K562 (cell line): ENCODE results near the gene HMGN5. TPM values are rescaled to one million over a fixed set of nuclear protein-coding genes. Genes with fewer than 3 reads are reported as not detected.

Experiments
- ATAC-seq: fragments of 200-7000 bp; cut with Tn5 transposase; 3 replicates; pipeline ENCODE4 v1.9.1; 2020; ENCODE audit warnings: moderate library complexity
- BruUV-seq: library from RNA; stranded (reverse); fragments of 400-500 nt; replicated peaks from 2 replicates; lab custom pipeline; 2021; lab: Mats Ljungman, UMichigan
- CTCF ChIA-PET: fragments of 300-600 bp; formaldehyde crosslinking; extraction: SDS; loops from one replicate; lab custom pipeline; 2021; ENCODE audit warnings: low intra/inter-chr PET ratio; lab: Yijun Ruan, JAX
- POLR2A ChIA-PET: fragments of 300-600, 350-650 bp; sonication (Branson Sonifier 250); formaldehyde crosslinking; extraction: SDS; loops from one replicate; lab custom pipeline; 2021; ENCODE audit warnings: antibody characterized with exemption, inconsistent platforms; lab: Yijun Ruan, JAX
- DNase-seq, 4 experiments: peaks; one replicate each; pipeline versions ENCODE4 v3.0.0 to v3.0.0-alpha.2; 2011 to 2018; ENCODE audit warnings: low spot score in 3 of 4, mixed read lengths in 3 of 4; ENCODE audit errors: extremely low read depth in 1 of 4
- FAIRE-seq: peaks from 2 replicates; lab custom pipeline; 2011; peaks lifted over from hg19 to GRCh38; lab: Jason Lieb, UNC
- H2AFZ ChIP-seq: 2 replicates; pipeline ENCODE4 v1.6.0; 2011; ENCODE audit warnings: low read depth, low read length, control low read depth, inconsistent platforms
- H3K27ac ChIP-seq: fragments of 200-600 bp; 3 replicates; pipeline ENCODE4 v1.8.0; 2011; ENCODE audit warnings: low read depth, mild to moderate bottlenecking, control low read depth, inconsistent platforms, low read length, moderate library complexity, mixed read lengths; ENCODE audit errors: extremely low read depth
- H3K27me3 ChIP-seq, 2 experiments: fragments of 300-600 bp in 1 of 2; 2 replicates in 1 of 2; 3 replicates in 1 of 2; pipeline versions ENCODE4 v1.6.0 to v1.8.0; 2011; ENCODE audit warnings: inconsistent platforms in 2 of 2, low read length in 2 of 2, mild to moderate bottlenecking in 1 of 2, mixed read lengths in 1 of 2, moderate library complexity in 1 of 2; ENCODE audit not compliant: control insufficient read depth in 2 of 2, insufficient read depth in 2 of 2
- H3K36me3 ChIP-seq: fragments of 300-600 bp; 3 replicates; pipeline ENCODE4 v1.8.0; 2011; ENCODE audit warnings: mild to moderate bottlenecking, low read length, inconsistent platforms; ENCODE audit not compliant: control insufficient read depth, insufficient read depth
- H3K4me1 ChIP-seq, 2 experiments: fragments of 200-600 bp in 1 of 2; replicated peaks in 1 of 2; 2 replicates in 1 of 2; 3 replicates in 1 of 2; pipeline versions ENCODE4 v1.5.1 to v1.8.0; 2011; ENCODE audit warnings: inconsistent platforms in 2 of 2, low read length in 2 of 2, mild to moderate bottlenecking in 1 of 2, mixed read lengths in 1 of 2, moderate library complexity in 1 of 2; ENCODE audit not compliant: control insufficient read depth in 2 of 2, insufficient read depth in 2 of 2
- H3K4me2 ChIP-seq: 2 replicates; pipeline ENCODE4 v1.6.1; 2011; ENCODE audit warnings: low read length, control low read depth, inconsistent platforms, mixed read lengths; ENCODE audit not compliant: insufficient read depth
- H3K4me3 ChIP-seq: fragments of 200-600 bp; sonication (generic), shearing (Covaris generic); 2 replicates; pipeline ENCODE4 v1.5.1; 2016; ENCODE audit warnings: control low read depth, inconsistent platforms
- H3K79me2 ChIP-seq: fragments of 200-600 bp; 3 replicates; pipeline ENCODE4 v1.8.0; 2011; ENCODE audit warnings: low read length, inconsistent platforms; ENCODE audit not compliant: control insufficient read depth, insufficient read depth
- H3K9ac ChIP-seq, 2 experiments: 2 replicates each; pipeline versions ENCODE4 v1.6.0 to v1.6.1; 2011; ENCODE audit warnings: low read depth in 2 of 2, low read length in 2 of 2, control low read depth in 1 of 2, inconsistent platforms in 1 of 2, mild to moderate bottlenecking in 1 of 2, mixed read lengths in 1 of 2; ENCODE audit not compliant: insufficient read depth in 1 of 2
- H3K9me1 ChIP-seq: one replicate; pipeline ENCODE4 v1.6.0; 2011; ENCODE audit warnings: inconsistent platforms, mild to moderate bottlenecking, low read length, moderate library complexity; ENCODE audit not compliant: control insufficient read depth, insufficient read depth
- H3K9me3 ChIP-seq: replicated peaks from 2 replicates; pipeline ENCODE4 v1.5.1; 2011; ENCODE audit warnings: low read depth, low read length, inconsistent platforms; ENCODE audit not compliant: control insufficient read depth, insufficient read depth
- H4K20me1 ChIP-seq: replicated peaks from 2 replicates; pipeline ENCODE4 v1.6.1; 2011; ENCODE audit warnings: low read length, inconsistent platforms, mixed read lengths; ENCODE audit not compliant: control insufficient read depth, insufficient read depth
- ARID3B ChIP-seq: fragments of 250-450 bp; sonication (Bioruptor Pico); IDR thresholded peaks from 2 replicates; pipeline ENCODE4 v1.4.0; 2020; ENCODE audit warnings: borderline replicate concordance
- OTX1 ChIP-seq: fragments of 450-650 bp; formaldehyde crosslinking; IDR thresholded peaks from 2 replicates; pipeline ENCODE4 v1.4.0; 2022; ENCODE audit warnings: mild to moderate bottlenecking
- PHF8 ChIP-seq: fragments of 200-600 bp; sonication (generic); IDR thresholded peaks from 2 replicates; pipeline ENCODE4 v1.6.1; 2012; ENCODE audit warnings: mixed run types, mild to moderate bottlenecking, inconsistent platforms, low read length, moderate library complexity, borderline replicate concordance
- POLR2G ChIP-seq: fragments of 200-400 bp; formaldehyde crosslinking; IDR thresholded peaks from 2 replicates; pipeline ENCODE4 v1.6.1; 2017; ENCODE audit warnings: low read depth, mild to moderate bottlenecking, antibody characterized with exemption, low read length, moderate library complexity
- SMAD1 ChIP-seq: fragments of 150-350 bp; IDR thresholded peaks from 2 replicates; pipeline ENCODE4 v1.6.1; 2014; ENCODE audit warnings: low read length, low read depth; ENCODE audit not compliant: partially characterized antibody
- ZBTB9 ChIP-seq: fragments of 450-650 bp; formaldehyde crosslinking; IDR thresholded peaks from 2 replicates; pipeline ENCODE4 v1.4.0; 2020; ENCODE audit warnings: mild to moderate bottlenecking, moderate library complexity
- ZFP91 ChIP-seq: sonication (generic); formaldehyde crosslinking; IDR thresholded peaks from 2 replicates; pipeline ENCODE4 v1.8.0; 2022; ENCODE audit warnings: mild to moderate bottlenecking, missing genetic modification reagents
- ZNF717 ChIP-seq: fragments of 250-450 bp; sonication (Bioruptor Pico); IDR thresholded peaks from 2 replicates; pipeline ENCODE4 v1.5.0; 2021
- WGBS: fragments of 100-300 bp; shearing (Covaris generic); methylation state at CpG from one replicate; pipeline ENCODE4 v1.1.6; 2016; ENCODE audit warnings: low coverage, mixed read lengths; ENCODE audit not compliant: insufficient coverage; ENCODE audit errors: missing lambda C conversion rate; 5-methylcytosine and 5-hydroxymethylcytosine counted together
- in situ Hi-C: fragments of 300-500 bp; cut with MboI; formaldehyde crosslinking; loops from 4 replicates; pipeline ENCODE4 v1.15.0; 2018; ENCODE audit warnings: inconsistent platforms, mixed read lengths
- intact Hi-C: fragments of 100-400 bp; cut with micrococcal nuclease; formaldehyde crosslinking; loops from 2 replicates; pipeline ENCODE4 v1.14.2; 2022
- polyA plus RNA-seq, 8 experiments: library from polyadenylated mRNA; depleted of rRNA in 4 of 8; stranded (reverse) in 5 of 8; unstranded in 3 of 8; fragments of >200 nt; fragmentation: Nextera tagmentation in 2 of 8; fragmentation: Illumina TruSeq in 1 of 8; extraction: Ambion mirVana in 2 of 8; extraction: Trizol in 1 of 8; gene quantifications; 2 replicates each; pipeline versions ENCODE4 v1.2.1 to v1.2.3, GENCODE V29; 2011 to 2014; ENCODE audit warnings: inconsistent platforms in 1 of 8, missing spikeins in 1 of 8
- total RNA-seq, 7 experiments: library from RNA; depleted of rRNA in 6 of 7; stranded (reverse); fragments of >200 nt in 6 of 7; fragmentation: Illumina TruSeq in 2 of 7; extraction: Trizol in 2 of 7; gene quantifications; 2 replicates each; pipeline versions ENCODE4 v1.2.1 to v1.2.3, GENCODE V29; 2011 to 2021; ENCODE audit warnings: low replicate concordance in 1 of 7
- TF ChIP-seq, protein P1 (sequence below): fragments of 450-650 bp; conservative IDR thresholded peaks from 2 replicates; pipeline ENCODE4 v1.6.1; 2016; ENCODE audit warnings: missing genetic modification characterization, low read depth, mild to moderate bottlenecking, missing compliant biosample characterization, moderate library complexity

Gene HMGN5
- total and polyA plus RNA-seq, 9 of the 15 experiments (the other 6 are each of a cell fraction or from before 2014, with no cell fraction given), result 2.5 to 56.1 (median 7.0) TPM

DNA sequence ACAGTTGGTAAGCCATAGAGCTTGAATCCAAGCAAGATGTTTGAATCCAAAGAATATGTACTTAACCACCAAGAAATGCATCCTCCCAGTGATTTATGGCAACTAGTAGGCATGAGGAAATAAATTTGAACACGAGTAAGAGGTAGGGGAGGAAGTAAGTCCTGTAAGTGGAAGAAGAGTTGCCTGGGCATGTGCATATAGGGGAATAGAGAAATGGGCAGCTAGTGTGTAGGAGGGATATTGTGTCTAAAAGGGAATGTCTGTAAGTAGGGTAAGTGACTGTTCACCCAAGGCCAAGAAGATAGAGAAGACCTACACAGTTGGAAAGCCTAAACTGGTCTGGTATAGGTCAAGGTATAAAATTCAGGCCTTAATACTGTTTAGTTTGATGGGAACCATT is 4.8 kb upstream of the HMGN5 start:
- CTCF ChIA-PET, result no interaction called here
- no peak for FAIRE-seq

More for the DNA sequence above, 4.8 kb upstream of the HMGN5 start:
- no peaks in the 10 kb centered on the region for H3K27me3 ChIP-seq
- 0 out of 5 replicates have a peak, but pooled peaks cover 0 to 3% of the 10 kb centered on the region in 2 experiments for H3K4me1 ChIP-seq
- TF ChIP-seq PHF8 (no peak), ARID3B (CRISPR knock-in tag) (no peak), OTX1 (CRISPR knock-in tag) (no peak), POLR2G (no peak), ZFP91 (CRISPR knock-in tag) (no peak), ZBTB9 (no peak), ZNF717 (CRISPR knock-in tag) (no peak), SMAD1 (no peak)
- TF ChIP-seq, protein P1, sequence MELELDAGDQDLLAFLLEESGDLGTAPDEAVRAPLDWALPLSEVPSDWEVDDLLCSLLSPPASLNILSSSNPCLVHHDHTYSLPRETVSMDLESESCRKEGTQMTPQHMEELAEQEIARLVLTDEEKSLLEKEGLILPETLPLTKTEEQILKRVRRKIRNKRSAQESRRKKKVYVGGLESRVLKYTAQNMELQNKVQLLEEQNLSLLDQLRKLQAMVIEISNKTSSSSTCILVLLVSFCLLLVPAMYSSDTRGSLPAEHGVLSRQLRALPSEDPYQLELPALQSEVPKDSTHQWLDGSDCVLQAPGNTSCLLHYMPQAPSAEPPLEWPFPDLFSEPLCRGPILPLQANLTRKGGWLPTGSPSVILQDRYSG (tag), result no peak
- BruUV-seq, result no TSS peak
- no peaks in the 10 kb centered on the region for H3K9me1 ChIP-seq
- 0% methylated on average over 1 of the region's 1 CpG for WGBS
- H4K20me1 ChIP-seq, result no peaks in the 10 kb centered on the region
- no peak for ATAC-seq
- H3K27ac ChIP-seq, result no peak overlapping the region
- H3K9me3 ChIP-seq, result no peaks in the 10 kb centered on the region
- H3K9ac ChIP-seq, result no peak overlapping the region
- H3K4me3 ChIP-seq, result no peak overlapping the region
- H2AFZ ChIP-seq, result no peak overlapping the region
- peaks cover 40% of the 10 kb centered on the region for H3K79me2 ChIP-seq
- no peak overlapping the region for H3K4me2 ChIP-seq
- DNase-seq, result no peak
- in situ Hi-C loops (no loop called here), intact Hi-C loops (no loop called here)
- POLR2A ChIA-PET, result no interaction called here
- no peaks in the 10 kb centered on the region for H3K36me3 ChIP-seq
